ENCODE results near the gene PIAS2.

Gene PIAS2

DNA sequence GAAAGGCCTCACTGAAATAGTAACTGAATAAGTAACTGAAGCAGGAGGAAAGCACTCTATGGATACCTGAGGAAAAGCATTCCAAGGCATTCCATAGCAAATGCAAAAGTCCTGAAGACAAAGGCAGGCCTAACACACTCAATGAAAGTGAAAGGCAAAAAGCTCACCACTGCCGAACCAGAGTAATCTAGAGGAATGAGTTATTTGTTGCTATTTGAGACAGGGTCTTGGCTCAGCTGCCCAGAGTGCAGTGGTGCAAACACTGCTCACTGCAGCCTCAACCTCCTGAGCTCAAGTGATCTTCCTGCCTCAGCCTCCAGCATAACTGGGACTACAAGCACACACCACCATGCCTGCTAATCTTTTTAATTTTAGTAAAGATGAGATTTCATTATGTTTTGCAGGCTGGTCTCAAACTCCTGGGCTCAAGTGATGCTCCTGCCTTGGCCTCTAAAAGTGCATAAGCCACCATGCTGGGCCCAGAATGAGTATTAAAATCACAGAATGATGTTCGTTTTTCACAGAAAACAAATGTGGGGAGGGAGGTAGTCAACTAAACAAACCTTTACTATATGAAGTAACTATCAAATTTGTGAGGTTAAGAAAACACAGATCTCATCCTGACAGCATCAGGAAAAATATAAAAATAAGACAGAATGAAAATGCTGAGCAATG, 17.9 kb downstream of the PIAS2 start:
- peak; percentile 26 for DNase-seq (ENCODE audit: low read depth)
- TF ChIP-seq, protein P1, sequence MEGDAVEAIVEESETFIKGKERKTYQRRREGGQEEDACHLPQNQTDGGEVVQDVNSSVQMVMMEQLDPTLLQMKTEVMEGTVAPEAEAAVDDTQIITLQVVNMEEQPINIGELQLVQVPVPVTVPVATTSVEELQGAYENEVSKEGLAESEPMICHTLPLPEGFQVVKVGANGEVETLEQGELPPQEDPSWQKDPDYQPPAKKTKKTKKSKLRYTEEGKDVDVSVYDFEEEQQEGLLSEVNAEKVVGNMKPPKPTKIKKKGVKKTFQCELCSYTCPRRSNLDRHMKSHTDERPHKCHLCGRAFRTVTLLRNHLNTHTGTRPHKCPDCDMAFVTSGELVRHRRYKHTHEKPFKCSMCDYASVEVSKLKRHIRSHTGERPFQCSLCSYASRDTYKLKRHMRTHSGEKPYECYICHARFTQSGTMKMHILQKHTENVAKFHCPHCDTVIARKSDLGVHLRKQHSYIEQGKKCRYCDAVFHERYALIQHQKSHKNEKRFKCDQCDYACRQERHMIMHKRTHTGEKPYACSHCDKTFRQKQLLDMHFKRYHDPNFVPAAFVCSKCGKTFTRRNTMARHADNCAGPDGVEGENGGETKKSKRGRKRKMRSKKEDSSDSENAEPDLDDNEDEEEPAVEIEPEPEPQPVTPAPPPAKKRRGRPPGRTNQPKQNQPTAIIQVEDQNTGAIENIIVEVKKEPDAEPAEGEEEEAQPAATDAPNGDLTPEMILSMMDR (conservative IDR thresholded peaks at IDR 0.05; ENCODE audit: low read depth, low read length): no peak
- no peak overlapping the region for H3K4me3 ChIP-seq (ENCODE audit: low read depth, low read length)

DNA sequence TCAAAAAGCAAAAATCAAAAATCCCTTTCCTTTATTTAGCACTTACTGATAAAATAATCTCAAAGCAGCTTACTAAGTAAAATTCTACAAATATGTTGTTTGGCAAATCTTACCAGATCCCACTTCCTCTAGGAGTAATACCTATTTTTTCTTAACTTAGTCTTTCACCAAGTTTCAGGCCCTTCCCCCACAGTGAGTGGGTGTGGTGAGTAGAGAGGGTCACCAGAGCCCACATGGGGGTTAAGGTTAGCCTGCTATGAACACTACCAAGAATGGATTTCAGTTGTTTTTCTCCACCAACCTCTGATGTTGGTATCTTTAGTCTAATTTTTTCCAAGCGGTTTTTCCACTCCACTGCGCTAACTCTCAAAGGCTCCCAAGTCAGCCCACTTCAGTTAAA, 23.2 kb downstream of the PIAS2 start:
- TF ChIP-seq, protein P1 (conservative IDR thresholded peaks at IDR 0.05; ENCODE audit: low read depth, low read length): no peak
- DNase-seq (ENCODE audit: low read depth): no peak
- H3K4me3 ChIP-seq (ENCODE audit: low read depth, low read length): no peak overlapping the region

GRCh38 chr18:46893360-46893759, 23.9 kb downstream of the PIAS2 start:
- TF ChIP-seq, protein P1 (conservative IDR thresholded peaks at IDR 0.05; ENCODE audit: low read depth, low read length): no peak
- no peak overlapping the region for H3K4me3 ChIP-seq (ENCODE audit: low read depth, low read length)
- no peak for DNase-seq (ENCODE audit: low read depth)

- no peak for DNase-seq (ENCODE audit: low read depth)
- H3K4me3 ChIP-seq (ENCODE audit: low read depth, low read length): no peak overlapping the region
- TF ChIP-seq, protein P1 (conservative IDR thresholded peaks at IDR 0.05; ENCODE audit: low read depth, low read length): no peak
Observed at GRCh38 chr18:46892842-46893241, 24.5 kb downstream of the PIAS2 start.

GRCh38 chr18:46891742-46892214, 25.5 kb downstream of the PIAS2 start:
- H3K4me3 ChIP-seq (ENCODE audit: low read depth, low read length): no peak overlapping the region
- no peak for DNase-seq (ENCODE audit: low read depth)
- TF ChIP-seq, protein P1 (conservative IDR thresholded peaks at IDR 0.05; ENCODE audit: low read depth, low read length): no peak

DNA sequence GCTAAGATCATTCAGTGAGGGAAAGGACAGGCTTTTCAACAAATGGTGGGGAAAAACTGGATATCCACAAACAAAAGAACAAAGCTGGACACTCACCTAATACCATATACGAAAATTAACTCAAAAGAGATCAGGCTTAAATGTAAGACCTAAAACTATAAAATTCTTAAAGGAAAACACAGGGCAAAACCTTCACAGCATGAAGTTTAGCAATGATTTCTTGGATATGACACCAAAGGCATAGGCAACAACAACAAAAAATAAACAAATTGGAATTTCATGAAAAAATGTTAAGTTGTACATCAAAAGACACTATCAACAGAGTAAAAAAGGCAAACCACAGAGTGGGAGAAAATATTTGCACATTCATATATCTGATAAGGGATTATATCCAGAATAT, 28.3 kb downstream of the PIAS2 start:
- TF ChIP-seq, protein P1 (conservative IDR thresholded peaks at IDR 0.05; ENCODE audit: low read depth, low read length): no peak
- DNase-seq (ENCODE audit: low read depth): no peak
- no peak overlapping the region for H3K4me3 ChIP-seq (ENCODE audit: low read depth, low read length)

DNA sequence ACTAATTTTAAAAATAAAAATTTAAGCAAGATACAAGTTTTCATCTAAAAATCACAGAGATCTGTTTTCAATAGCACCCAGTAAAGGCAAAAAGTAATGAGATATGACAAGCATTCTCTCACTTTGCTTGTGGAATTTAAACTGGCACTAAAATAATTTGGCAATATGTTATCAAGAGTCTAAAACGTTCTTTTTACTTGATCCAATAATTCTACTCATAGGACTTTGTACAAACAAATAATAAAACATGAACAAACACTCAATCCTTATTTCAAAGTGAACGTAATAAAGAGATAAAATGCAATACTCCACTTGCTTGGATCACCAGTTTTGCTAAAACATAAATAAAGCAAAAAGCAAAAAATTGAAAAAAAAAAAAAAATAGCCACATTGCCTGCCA, 30.4 kb downstream of the PIAS2 start:
- H3K4me3 ChIP-seq (ENCODE audit: low read depth, low read length): no peak overlapping the region
- TF ChIP-seq, protein P1 (conservative IDR thresholded peaks at IDR 0.05; ENCODE audit: low read depth, low read length): no peak
- no peak for DNase-seq (ENCODE audit: low read depth)
